Colonic mucosa (tissue), 4 donors: ENCODE measurements around the gene SLC37A2. TPM values are rescaled to one million over a fixed set of nuclear protein-coding genes. Genes with fewer than 3 reads are reported as not detected.
"Not testable (repeated sequence)": the region's sequence is repeated elsewhere in the genome, so short reads cannot be mapped to it uniquely, and the experiment has no call there.

ENCODE experiments used
- DNase-seq: peaks from one replicate; pipeline ENCODE4 v3.0.0-alpha.2; 2020
- H3K27ac ChIP-seq: fragments of 200-600 bp; one replicate; pipeline ENCODE4 v1.8.0; 2021
- H3K27me3 ChIP-seq: fragments of 200-600 bp; one replicate; pipeline ENCODE4 v1.8.0; 2021
- H3K36me3 ChIP-seq: fragments of 200-600 bp; one replicate; pipeline ENCODE4 v1.8.0; 2021
- H3K4me1 ChIP-seq: fragments of 200-600 bp; one replicate; pipeline ENCODE4 v1.8.0; 2021; ENCODE audit warnings: mild to moderate bottlenecking
- H3K4me3 ChIP-seq: fragments of 200-600 bp; one replicate; pipeline ENCODE4 v1.8.0; 2021
- H3K9ac ChIP-seq, 2 donors: one replicate each; pipeline ENCODE4 v1.7.0; 2013; ENCODE audit warnings: control low read depth in 2 of 2, low read depth in 2 of 2, low read length in 2 of 2
- H3K9me3 ChIP-seq: fragments of 200-600 bp; one replicate; pipeline ENCODE4 v1.8.0; 2021
- CTCF ChIP-seq: fragments of 200-600 bp; IDR thresholded peaks from one replicate; pipeline ENCODE4 v1.8.0; 2022; ENCODE audit warnings: antibody characterized with exemption, mild to moderate bottlenecking
- intact Hi-C: fragments of 100-400 bp; cut with DNase I; formaldehyde crosslinking; loops from one replicate; pipeline ENCODE4 v1.14.1; 2022
- total RNA-seq, 2 donors: library from RNA; stranded (reverse); fragmentation: NEBNext Ultra II Directional in 1 of 2; extraction: Animal tissue kit (Norgen Biotek cat#: 25700) in 1 of 2; gene quantifications; one replicate each; pipeline ENCODE4 v1.2.1, GENCODE V29; 2021
- donor health status: healthy.
- donor health status: DM: no; HTN: no; CAD: no.
- donor health status: DM: no; HTN: no; CAD: no.

Gene SLC37A2
- total RNA-seq, 2 donors from 2014 or later: 2.2 to 5.1 TPM

GRCh38 chr11:125085301-125086081 is 22.4 kb downstream of the SLC37A2 start:
- Histone ChIP-seq H3K4me1 (no peaks in the 10 kb centered on the region), H3K4me3 (no peak overlapping the region), H3K27ac (no peak overlapping the region), H3K36me3 (no peaks in the 10 kb centered on the region), H3K27me3 (no peaks in the 10 kb centered on the region), H3K9me3 (no peaks in the 10 kb centered on the region), H3K9ac (no peak overlapping the region)
- intact Hi-C loops: loop anchor here (10.0 kb wide), 1 partner anchor 329 kb away; no protein-coding TSS in a partner anchor
- TF ChIP-seq CTCF: no peak
- DNase-seq: no peak

GRCh38 chr11:125086633-125087296 is 23.7 kb downstream of the SLC37A2 start:
- intact Hi-C loops: loop anchor here (10.0 kb wide), 1 partner anchor 328 kb away; no protein-coding TSS in a partner anchor
- H3K27me3 ChIP-seq: no peaks in the 10 kb centered on the region
- DNase-seq: no peak
- no peaks in the 10 kb centered on the region for H3K4me1 ChIP-seq
- no peak overlapping the region for H3K27ac ChIP-seq
- TF ChIP-seq CTCF: no peak
- H3K4me3 ChIP-seq: no peak overlapping the region
- no peaks in the 10 kb centered on the region for H3K36me3 ChIP-seq
- H3K9ac ChIP-seq: no peak overlapping the region
- H3K9me3 ChIP-seq: no peaks in the 10 kb centered on the region

- no peak overlapping the region for H3K9ac ChIP-seq
- no peaks in the 10 kb centered on the region for H3K4me1 ChIP-seq
- H3K4me3 ChIP-seq: no peak overlapping the region
- no peak for DNase-seq
- intact Hi-C loops: loop anchor here (10.0 kb wide), 1 partner anchor 327 kb away; no protein-coding TSS in a partner anchor
- no peaks in the 10 kb centered on the region for H3K36me3 ChIP-seq
- no peak for TF ChIP-seq CTCF
- H3K27ac ChIP-seq: no peak overlapping the region
- H3K27me3 ChIP-seq: no peaks in the 10 kb centered on the region
- no peaks in the 10 kb centered on the region for H3K9me3 ChIP-seq
These were observed 25.0 kb downstream of the SLC37A2 start for GRCh38 chr11:125088123-125088522.

GRCh38 chr11:125088576-125089455 is 25.7 kb downstream of the SLC37A2 start:
- DNase-seq: no peak
- Histone ChIP-seq H3K9ac (no peak overlapping the region), H3K27me3 (no peaks in the 10 kb centered on the region), H3K9me3 (no peaks in the 10 kb centered on the region), H3K4me3 (no peak overlapping the region), H3K36me3 (no peaks in the 10 kb centered on the region), H3K4me1 (no peaks in the 10 kb centered on the region), H3K27ac (no peak overlapping the region)
- intact Hi-C loops: loop anchor here (10.0 kb wide), 1 partner anchor 326 kb away; no protein-coding TSS in a partner anchor
- TF ChIP-seq CTCF: no peak

- H3K27me3 ChIP-seq, H3K4me3 ChIP-seq, H3K9me3 ChIP-seq, H3K36me3 ChIP-seq, H3K4me1 ChIP-seq, H3K27ac ChIP-seq, DNase-seq, H3K9ac ChIP-seq: not testable (repeated sequence)
- intact Hi-C loops: loop anchor here (10.0 kb wide), 1 partner anchor 325 kb away; no protein-coding TSS in a partner anchor
These were observed 26.4 kb downstream of the SLC37A2 start for GRCh38 chr11:125089481-125089880.

GRCh38 chr11:125090151-125090550 is 27.0 kb downstream of the SLC37A2 start:
- H3K27me3 ChIP-seq, DNase-seq, H3K36me3 ChIP-seq, H3K4me3 ChIP-seq, H3K4me1 ChIP-seq, H3K27ac ChIP-seq, H3K9ac ChIP-seq, H3K9me3 ChIP-seq: not testable (repeated sequence)
- intact Hi-C loops: loop anchor here (10.0 kb wide), 1 partner anchor 255 kb away; no protein-coding TSS in a partner anchor
